ENCODE results near the gene ITPK1.
A peak's percentile ranks its signal among the peaks of the same experiment; 100 is the strongest.

ITPK1 gene

GRCh38 chr14:92963301-92964123 lies 152.2 kb downstream of the ITPK1 start:
- FAIRE-seq: peak; percentile 27

GRCh38 chr14:92962831-92963095 lies 153.0 kb downstream of the ITPK1 start:
- FAIRE-seq: no peak

GRCh38 chr14:92962031-92962830 lies 153.5 kb downstream of the ITPK1 start:
- no peak for FAIRE-seq

GRCh38 chr14:92961567-92961855 lies 154.2 kb downstream of the ITPK1 start:
- FAIRE-seq: no peak

GRCh38 chr14:92960706-92961566 lies 154.8 kb downstream of the ITPK1 start:
- FAIRE-seq: no peak

GRCh38 chr14:92959761-92960680 lies 155.7 kb downstream of the ITPK1 start:
- FAIRE-seq: no peak

GRCh38 chr14:92959189-92959531 lies 156.6 kb downstream of the ITPK1 start:
- FAIRE-seq: no peak

GRCh38 chr14:92958373-92959188 lies 157.1 kb downstream of the ITPK1 start:
- no peak for FAIRE-seq

- FAIRE-seq: no peak
Measured at GRCh38 chr14:92956961-92957360, 158.8 kb downstream of the ITPK1 start.

GRCh38 chr14:92955381-92955780 lies 160.3 kb downstream of the ITPK1 start:
- no peak for FAIRE-seq

GRCh38 chr14:92954933-92955332 lies 160.8 kb downstream of the ITPK1 start:
- FAIRE-seq: no peak

- FAIRE-seq: no peak
Measured at GRCh38 chr14:92953526-92953925, 162.2 kb downstream of the ITPK1 start.

- no peak for FAIRE-seq
Measured at GRCh38 chr14:92952481-92953298, 163.0 kb downstream of the ITPK1 start.

- FAIRE-seq: no peak
Measured at GRCh38 chr14:92951912-92952471, 163.7 kb downstream of the ITPK1 start.

- FAIRE-seq: no peak
Measured at GRCh38 chr14:92951261-92951660, 164.5 kb downstream of the ITPK1 start.

- FAIRE-seq: no peak
Measured at GRCh38 chr14:92950773-92951172, 165.0 kb downstream of the ITPK1 start.

GRCh38 chr14:92950193-92950540 lies 165.6 kb downstream of the ITPK1 start:
- no peak for FAIRE-seq

GRCh38 chr14:92949496-92950192 lies 166.1 kb downstream of the ITPK1 start:
- no peak for FAIRE-seq

- FAIRE-seq: no peak
Measured at GRCh38 chr14:92948647-92949046, 167.1 kb downstream of the ITPK1 start.

All from islet of Langerhans (tissue), 1 donor.